SK-N-SH (cell line): ENCODE measurements around the gene PPP6R2. TPM values are rescaled to one million over a fixed set of nuclear protein-coding genes. Genes with fewer than 3 reads are reported as not detected.

Experiments used
- CTCF ChIA-PET: fragments of 300-600, 350-600 bp; formaldehyde crosslinking; extraction: SDS; loops from one replicate; lab custom pipeline; 2021; lab: Yijun Ruan, JAX
- POLR2A ChIA-PET: fragments of 350-600 bp; sonication (Branson Sonifier 250); formaldehyde crosslinking; extraction: SDS; loops from one replicate; lab custom pipeline; 2020; ENCODE audit warnings: antibody characterized with exemption, inconsistent platforms; lab: Yijun Ruan, JAX
- DNase-seq: peaks from one replicate; pipeline ENCODE4 v3.0.0; 2012
- H2AFZ ChIP-seq: fragments of 200-600 bp; sonication (generic); 2 replicates; pipeline ENCODE4 v1.8.1; 2016; ENCODE audit warnings: antibody characterized with exemption, mild to moderate bottlenecking, low read depth
- H3F3A ChIP-seq: fragments of 200-600 bp; sonication (generic); replicated peaks from 2 replicates; pipeline ENCODE3; 2016; ENCODE audit warnings: antibody characterized with exemption, mild to moderate bottlenecking; ENCODE audit not compliant: insufficient read depth
- H3K27ac ChIP-seq, 2 experiments: fragments of 200-500 bp in 1 of 2; fragments of 200-600 bp in 1 of 2; sonication (Bioruptor generic) in 1 of 2; sonication (generic), shearing (Covaris generic) in 1 of 2; 2 replicates each; pipeline versions ENCODE4 v1.5.1 to v1.6.1; 2014 to 2016; ENCODE audit warnings: low read depth in 2 of 2, inconsistent platforms in 1 of 2, low read length in 1 of 2, mild to moderate bottlenecking in 1 of 2, mixed read lengths in 1 of 2
- H3K27me3 ChIP-seq: fragments of 200-600 bp; sonication (generic), shearing (Covaris generic); 2 replicates; pipeline ENCODE4 v1.6.1; 2016; ENCODE audit warnings: mixed run types; ENCODE audit not compliant: insufficient read depth
- H3K36me3 ChIP-seq, 2 experiments: fragments of 200-500 bp in 1 of 2; fragments of 200-600 bp in 1 of 2; sonication (Bioruptor generic) in 1 of 2; sonication (generic) in 1 of 2; replicated peaks in 1 of 2; 2 replicates each; pipeline versions ENCODE3 to v1.5.1; 2014 to 2016; ENCODE audit warnings: low read length in 1 of 2, mild to moderate bottlenecking in 1 of 2; ENCODE audit not compliant: insufficient read depth in 2 of 2, control insufficient read depth in 1 of 2
- H3K4me1 ChIP-seq, 2 experiments: fragments of 200-500 bp in 1 of 2; fragments of 200-600 bp in 1 of 2; sonication (Bioruptor generic) in 1 of 2; sonication (generic), shearing (Covaris generic) in 1 of 2; 2 replicates each; pipeline versions ENCODE4 v1.5.1 to v1.6.1; 2014 to 2016; ENCODE audit warnings: low read depth in 1 of 2, low read length in 1 of 2, mixed run types in 1 of 2; ENCODE audit not compliant: insufficient read depth in 2 of 2, control insufficient read depth in 1 of 2
- H3K4me2 ChIP-seq: fragments of 200-600 bp; sonication (generic), shearing (Covaris generic); 2 replicates; pipeline ENCODE4 v1.6.1; 2017; ENCODE audit warnings: mixed run types
- H3K4me3 ChIP-seq, 2 experiments: fragments of 200-500 bp in 1 of 2; fragments of 200-600 bp in 1 of 2; sonication (Bioruptor generic) in 1 of 2; sonication (generic), shearing (Covaris generic) in 1 of 2; 2 replicates each; pipeline versions ENCODE4 v1.5.1 to v1.8.1; 2014 to 2016; ENCODE audit warnings: low read depth in 2 of 2, inconsistent platforms in 1 of 2, low read length in 1 of 2, mild to moderate bottlenecking in 1 of 2, mixed read lengths in 1 of 2, moderate library complexity in 1 of 2
- H3K79me2 ChIP-seq: fragments of 200-600 bp; sonication (generic); 2 replicates; pipeline ENCODE4 v1.8.1; 2017; ENCODE audit warnings: mild to moderate bottlenecking; ENCODE audit not compliant: insufficient read depth
- H3K9ac ChIP-seq: fragments of 200-600 bp; sonication (generic); 2 replicates; pipeline ENCODE4 v1.6.1; 2017; ENCODE audit warnings: mixed run types
- H3K9me2 ChIP-seq: fragments of 200-600 bp; sonication (generic); 2 replicates; pipeline ENCODE4 v1.6.1; 2017; ENCODE audit warnings: mixed run types
- H3K9me3 ChIP-seq: fragments of 200-600 bp; sonication (generic); 2 replicates; pipeline ENCODE4 v1.6.1; 2017; ENCODE audit warnings: mixed run types, mild to moderate bottlenecking, moderate library complexity
- H4K20me1 ChIP-seq: fragments of 200-600 bp; sonication (generic); 2 replicates; pipeline ENCODE4 v1.6.1; 2017; ENCODE audit warnings: mild to moderate bottlenecking, mixed run types; ENCODE audit not compliant: insufficient read depth
- FOXJ3 ChIP-seq: sonication (generic); formaldehyde crosslinking; IDR thresholded peaks from 2 replicates; pipeline ENCODE4 v1.5.1; 2020; ENCODE audit warnings: mild to moderate bottlenecking, missing genetic modification reagents
- FOXM1 ChIP-seq: IDR thresholded peaks from 2 replicates; pipeline ENCODE4 v1.4.0; 2012; ENCODE audit warnings: low read depth, mild to moderate bottlenecking
- GABPA ChIP-seq: IDR thresholded peaks from 2 replicates; pipeline ENCODE4 v1.4.0; 2012; ENCODE audit warnings: low read depth, mild to moderate bottlenecking
- MXI1 ChIP-seq: IDR thresholded peaks from 2 replicates; pipeline ENCODE4 v1.6.1; 2012; ENCODE audit warnings: mild to moderate bottlenecking, low read depth, low read length, improper control_type of control experiment
- NRF1 ChIP-seq: IDR thresholded peaks from 2 replicates; pipeline ENCODE4 v1.6.1; 2012; ENCODE audit warnings: low read depth, mild to moderate bottlenecking, low read length
- POLR2AphosphoS5 ChIP-seq: IDR thresholded peaks from 2 replicates; pipeline ENCODE4 v1.6.1; 2012; ENCODE audit warnings: low read depth, low read length
- RCOR1 ChIP-seq: fragments of 150-350 bp; IDR thresholded peaks from 2 replicates; pipeline ENCODE4 v1.6.1; 2017; ENCODE audit warnings: antibody characterized with exemption, low read length
- RXRA ChIP-seq: IDR thresholded peaks from 2 replicates; pipeline ENCODE4 v1.4.0; 2012; ENCODE audit warnings: low read depth, mild to moderate bottlenecking, borderline replicate concordance
- SIN3A ChIP-seq: IDR thresholded peaks from 2 replicates; pipeline ENCODE4 v1.6.1; 2012; ENCODE audit warnings: low read depth, mild to moderate bottlenecking, low read length, moderate library complexity, borderline replicate concordance
- SMC3 ChIP-seq: IDR thresholded peaks from 2 replicates; pipeline ENCODE4 v1.6.1; 2012; ENCODE audit warnings: low read depth, low read length, improper control_type of control experiment
- TCF12 ChIP-seq: IDR thresholded peaks from 2 replicates; pipeline ENCODE4 v1.4.0; 2012
- USF2 ChIP-seq: fragments of 150-350 bp; IDR thresholded peaks from 2 replicates; pipeline ENCODE4 v1.6.1; 2017; ENCODE audit warnings: antibody characterized with exemption, low read length, low read depth, borderline replicate concordance
- YY1 ChIP-seq: IDR thresholded peaks from 2 replicates; pipeline ENCODE4 v1.4.0; 2012; ENCODE audit warnings: low read depth, mild to moderate bottlenecking
- ZBTB33 ChIP-seq: IDR thresholded peaks from 2 replicates; pipeline ENCODE4 v1.4.0; 2012; ENCODE audit warnings: low read depth, borderline replicate concordance
- WGBS: methylation state at CpG from one replicate; pipeline ENCODE4 v1.1.6; 2017; ENCODE audit warnings: low lambda C conversion rate; 5-methylcytosine and 5-hydroxymethylcytosine counted together
- polyA plus RNA-seq, 3 experiments: library from polyadenylated mRNA; depleted of rRNA; stranded (reverse); fragments of >200 nt; gene quantifications; 2 replicates each; pipeline ENCODE4 v1.2.3, GENCODE V29; 2012
- TF ChIP-seq, protein P1 (sequence below): fragments of 150-350 bp; IDR thresholded peaks from 2 replicates; pipeline ENCODE4 v1.6.1; 2016; ENCODE audit warnings: mild to moderate bottlenecking, low read depth, low read length
- TF ChIP-seq, protein P2 (sequence below): fragments of 200-600 bp; sonication (generic); IDR thresholded peaks from 2 replicates; pipeline ENCODE4 v1.6.1; 2017; ENCODE audit warnings: antibody characterized with exemption, mild to moderate bottlenecking, moderate library complexity

PPP6R2 gene
- polyA plus RNA-seq, 1 of the 3 experiments (the other 2 are of a cell fraction) = 45.7 TPM

DNA sequence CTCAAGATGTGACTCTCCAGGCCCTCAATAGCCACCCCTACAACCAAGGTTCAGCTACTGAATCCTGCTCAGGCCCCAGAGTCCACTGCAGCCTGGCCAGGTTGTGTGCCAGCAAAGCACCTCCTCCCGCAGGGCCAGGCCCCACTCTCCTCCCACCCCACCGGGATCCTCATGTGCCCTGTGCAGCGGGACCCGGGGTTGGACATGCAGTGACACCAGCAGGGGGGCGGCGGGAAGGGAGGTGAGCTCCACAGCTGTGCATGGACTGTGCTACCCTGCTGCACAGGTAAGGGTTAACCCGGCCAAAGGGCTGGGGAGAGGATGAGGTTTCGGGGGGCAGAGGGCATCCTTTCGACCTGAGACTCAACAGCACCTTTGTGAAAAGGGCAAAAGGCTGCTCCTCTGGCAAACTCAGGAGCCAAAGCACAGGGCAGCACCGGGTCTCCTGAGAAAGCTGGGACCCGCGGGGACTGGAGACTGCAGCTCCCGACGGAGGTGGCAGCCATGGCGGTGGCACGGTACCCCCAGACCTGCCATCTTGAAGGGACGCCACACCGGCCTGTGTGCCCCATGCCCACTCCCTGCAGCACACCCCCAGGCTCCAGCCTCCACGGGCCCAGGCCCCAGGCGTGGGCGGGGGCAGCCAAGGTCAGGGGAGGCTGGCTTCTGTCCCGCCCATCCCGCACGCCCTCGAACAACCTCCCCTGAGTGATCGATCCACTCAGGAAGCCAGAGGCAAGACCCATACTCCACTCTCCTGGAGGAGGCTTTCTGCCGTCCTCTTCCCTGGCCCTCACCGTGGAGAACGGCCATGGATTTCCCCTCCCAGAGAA, 46.3 kb upstream of the PPP6R2 start:
- Histone ChIP-seq H3K4me2 (no peak overlapping the region), H3K4me3 (no peak overlapping the region), H3K9me2 (no peaks in the 10 kb centered on the region), H3K27ac (peak overlapping the region; percentile 6 to 14; a peak in 2 of 4 replicates), H3F3A (peaks cover 13% of the 10 kb centered on the region), H3K27me3 (no peaks in the 10 kb centered on the region), H3K9me3 (no peaks in the 10 kb centered on the region), H3K79me2 (peaks cover 99% of the 10 kb centered on the region), H3K4me1 (peaks cover 19 to 27% of the 10 kb centered on the region in 2 experiments; a peak in 3 of 4 replicates), H3K9ac (no peak overlapping the region), H3K36me3 (peaks cover 0 to 4% of the 10 kb centered on the region in 2 experiments), H4K20me1 (peaks cover 93% of the 10 kb centered on the region), H2AFZ (no peak overlapping the region)
- ChIA-PET CTCF (interaction anchor here (0.6 to 2.4 kb wide), 5 partner anchors 11 to 45 kb away, joined by 3 to 9 read pairs (median 3); no protein-coding TSS in a partner anchor), POLR2A (interaction anchor here (0.5 kb wide), 1 partner anchor 9 kb away, joined by 3 read pairs; no protein-coding TSS in a partner anchor)
- TF ChIP-seq RXRA = no peak
- WGBS = 92% methylated on average over 10 of the region's 29 CpGs
- DNase-seq = no peak

- H3K9me2 ChIP-seq = no peaks in the 10 kb centered on the region
- peaks cover 13% of the 10 kb centered on the region for H3F3A ChIP-seq
- H3K79me2 ChIP-seq = peaks cover 99% of the 10 kb centered on the region
- peaks cover 0 to 4% of the 10 kb centered on the region in 2 experiments for H3K36me3 ChIP-seq
- TF ChIP-seq SMC3 (no peak), RCOR1 (no peak), NRF1 (no peak), GABPA (no peak), SIN3A (no peak), YY1 (no peak), RXRA (no peak), POLR2AphosphoS5 (no peak), MXI1 (no peak), USF2 (no peak), ZBTB33 (no peak), FOXJ3 (no peak), TCF12 (no peak), FOXM1 (no peak)
- TF ChIP-seq, protein P1, sequence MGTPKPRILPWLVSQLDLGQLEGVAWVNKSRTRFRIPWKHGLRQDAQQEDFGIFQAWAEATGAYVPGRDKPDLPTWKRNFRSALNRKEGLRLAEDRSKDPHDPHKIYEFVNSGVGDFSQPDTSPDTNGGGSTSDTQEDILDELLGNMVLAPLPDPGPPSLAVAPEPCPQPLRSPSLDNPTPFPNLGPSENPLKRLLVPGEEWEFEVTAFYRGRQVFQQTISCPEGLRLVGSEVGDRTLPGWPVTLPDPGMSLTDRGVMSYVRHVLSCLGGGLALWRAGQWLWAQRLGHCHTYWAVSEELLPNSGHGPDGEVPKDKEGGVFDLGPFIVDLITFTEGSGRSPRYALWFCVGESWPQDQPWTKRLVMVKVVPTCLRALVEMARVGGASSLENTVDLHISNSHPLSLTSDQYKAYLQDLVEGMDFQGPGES = no peak
- TF ChIP-seq, protein P2, sequence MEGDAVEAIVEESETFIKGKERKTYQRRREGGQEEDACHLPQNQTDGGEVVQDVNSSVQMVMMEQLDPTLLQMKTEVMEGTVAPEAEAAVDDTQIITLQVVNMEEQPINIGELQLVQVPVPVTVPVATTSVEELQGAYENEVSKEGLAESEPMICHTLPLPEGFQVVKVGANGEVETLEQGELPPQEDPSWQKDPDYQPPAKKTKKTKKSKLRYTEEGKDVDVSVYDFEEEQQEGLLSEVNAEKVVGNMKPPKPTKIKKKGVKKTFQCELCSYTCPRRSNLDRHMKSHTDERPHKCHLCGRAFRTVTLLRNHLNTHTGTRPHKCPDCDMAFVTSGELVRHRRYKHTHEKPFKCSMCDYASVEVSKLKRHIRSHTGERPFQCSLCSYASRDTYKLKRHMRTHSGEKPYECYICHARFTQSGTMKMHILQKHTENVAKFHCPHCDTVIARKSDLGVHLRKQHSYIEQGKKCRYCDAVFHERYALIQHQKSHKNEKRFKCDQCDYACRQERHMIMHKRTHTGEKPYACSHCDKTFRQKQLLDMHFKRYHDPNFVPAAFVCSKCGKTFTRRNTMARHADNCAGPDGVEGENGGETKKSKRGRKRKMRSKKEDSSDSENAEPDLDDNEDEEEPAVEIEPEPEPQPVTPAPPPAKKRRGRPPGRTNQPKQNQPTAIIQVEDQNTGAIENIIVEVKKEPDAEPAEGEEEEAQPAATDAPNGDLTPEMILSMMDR = no peak
- ChIA-PET POLR2A (no interaction called here), CTCF (interaction anchor here (1.2 to 2.4 kb wide), 3 partner anchors 23 to 45 kb away, joined by 3 to 9 read pairs (median 3); no protein-coding TSS in a partner anchor)
- peaks cover 93% of the 10 kb centered on the region for H4K20me1 ChIP-seq
- H3K4me1 ChIP-seq = peaks cover 27 to 30% of the 10 kb centered on the region in 2 experiments; a peak in 3 of 4 replicates
- 97% methylated on average over 5 of the region's 20 CpGs for WGBS
- no peak overlapping the region for H2AFZ ChIP-seq
- H3K27me3 ChIP-seq = no peaks in the 10 kb centered on the region
- no peak overlapping the region for H3K4me3 ChIP-seq
- no peaks in the 10 kb centered on the region for H3K9me3 ChIP-seq
- H3K4me2 ChIP-seq = no peak overlapping the region
- DNase-seq = no peak
- H3K27ac ChIP-seq = no peak overlapping the region; a peak in 1 of 4 replicates
- no peak overlapping the region for H3K9ac ChIP-seq
Measured at GRCh38 chr22:50297510-50298265, 45.4 kb upstream of the PPP6R2 start.
